Measurements from ENCODE around the gene KLK13.

KLK13 gene

GRCh38 chr19:51018745-51019543 lies 45.9 kb downstream of the KLK13 start:
- DNase-seq = peak; percentile 53

GRCh38 chr19:51016798-51017683 lies 47.9 kb downstream of the KLK13 start:
- DNase-seq = peak; percentile 81

- no peak for DNase-seq
Observed at GRCh38 chr19:51015691-51016267, 49.1 kb downstream of the KLK13 start.

- DNase-seq = no peak
Observed at GRCh38 chr19:51014242-51014641, 50.6 kb downstream of the KLK13 start.

- DNase-seq = no peak
Observed at GRCh38 chr19:51012661-51013190, 52.2 kb downstream of the KLK13 start.

GRCh38 chr19:51010066-51010795 lies 54.7 kb downstream of the KLK13 start:
- DNase-seq = no peak

GRCh38 chr19:51009061-51009891 lies 55.6 kb downstream of the KLK13 start:
- DNase-seq = no peak

- no peak for DNase-seq
Observed at GRCh38 chr19:51007488-51007887, 57.4 kb downstream of the KLK13 start.

- DNase-seq = no peak
Observed at GRCh38 chr19:51006406-51006805, 58.5 kb downstream of the KLK13 start.
